SK-N-SH (cell line): ENCODE measurements around the gene SLC6A9.

ENCODE experiments used
- CTCF ChIP-seq: fragments of 200-600 bp; sonication (generic); IDR thresholded peaks from 2 replicates; pipeline ENCODE4 v1.6.1; 2017; ENCODE audit warnings: antibody characterized with exemption, mild to moderate bottlenecking, moderate library complexity
- POLR2AphosphoS5 ChIP-seq: IDR thresholded peaks from 2 replicates; pipeline ENCODE4 v1.6.1; 2012; ENCODE audit warnings: low read depth, low read length
- RAD21 ChIP-seq: IDR thresholded peaks from 2 replicates; pipeline ENCODE4 v1.6.1; 2012; ENCODE audit warnings: mild to moderate bottlenecking, low read length
- YY1 ChIP-seq: IDR thresholded peaks from 2 replicates; pipeline ENCODE4 v1.4.0; 2012; ENCODE audit warnings: low read depth, mild to moderate bottlenecking

GRCh38 chr1:43976890-43977289 lies 54.4 kb downstream of the SLC6A9 start:
- no peak for TF ChIP-seq CTCF
- TF ChIP-seq POLR2AphosphoS5 = no peak
- no peak for TF ChIP-seq RAD21
- no peak for TF ChIP-seq YY1
